GM19372 (cell line): ENCODE results near the gene DNAJB13.

Experiments used
- ATAC-seq: cut with Tn5 transposase; IDR thresholded peaks from one replicate; pipeline ENCODE4 v1.9.1; 2021; ENCODE audit warnings: mild to moderate bottlenecking, low read depth, moderate library complexity; ENCODE audit not compliant: unreplicated experiment

Gene DNAJB13

DNA sequence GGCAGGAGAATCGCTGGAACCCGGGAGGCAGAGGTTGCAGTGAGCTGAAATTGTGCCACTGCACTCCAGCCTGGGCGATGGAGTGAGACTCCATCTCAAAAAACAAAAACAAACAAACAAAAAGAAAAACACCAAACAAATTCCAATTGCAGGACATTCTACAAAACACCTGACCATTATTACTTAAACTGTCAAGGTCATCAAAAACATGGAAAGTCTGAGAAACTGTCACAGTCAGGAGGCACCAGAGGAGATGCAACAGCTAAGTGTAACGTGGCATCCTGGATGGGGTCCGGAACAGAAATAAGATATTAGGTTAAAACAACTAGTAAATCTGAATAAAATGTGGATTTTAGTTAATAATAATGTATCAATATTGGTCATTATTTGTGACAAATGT, 914 bp upstream of the DNAJB13 start:
- no peak for ATAC-seq

DNA sequence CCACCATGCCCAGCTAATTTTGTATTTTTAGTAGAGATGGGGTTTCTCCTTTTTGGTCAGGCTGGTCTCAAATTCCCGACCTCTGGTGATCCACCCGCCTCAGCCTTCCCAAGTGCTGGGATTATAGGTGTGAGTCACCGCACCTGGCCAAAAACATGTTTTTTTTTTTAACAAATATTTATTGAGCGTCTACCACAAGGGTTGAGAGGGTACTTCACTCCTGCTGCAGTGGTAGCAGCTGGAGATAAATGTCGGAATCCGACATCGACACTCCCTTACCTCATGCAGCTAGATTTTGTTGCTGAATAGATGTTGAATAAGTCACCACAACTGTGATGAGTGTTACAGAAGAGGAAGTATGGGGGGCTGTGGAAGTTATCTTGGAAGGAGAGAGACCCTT, 971 bp downstream of the DNAJB13 start:
- no peak for ATAC-seq

DNA sequence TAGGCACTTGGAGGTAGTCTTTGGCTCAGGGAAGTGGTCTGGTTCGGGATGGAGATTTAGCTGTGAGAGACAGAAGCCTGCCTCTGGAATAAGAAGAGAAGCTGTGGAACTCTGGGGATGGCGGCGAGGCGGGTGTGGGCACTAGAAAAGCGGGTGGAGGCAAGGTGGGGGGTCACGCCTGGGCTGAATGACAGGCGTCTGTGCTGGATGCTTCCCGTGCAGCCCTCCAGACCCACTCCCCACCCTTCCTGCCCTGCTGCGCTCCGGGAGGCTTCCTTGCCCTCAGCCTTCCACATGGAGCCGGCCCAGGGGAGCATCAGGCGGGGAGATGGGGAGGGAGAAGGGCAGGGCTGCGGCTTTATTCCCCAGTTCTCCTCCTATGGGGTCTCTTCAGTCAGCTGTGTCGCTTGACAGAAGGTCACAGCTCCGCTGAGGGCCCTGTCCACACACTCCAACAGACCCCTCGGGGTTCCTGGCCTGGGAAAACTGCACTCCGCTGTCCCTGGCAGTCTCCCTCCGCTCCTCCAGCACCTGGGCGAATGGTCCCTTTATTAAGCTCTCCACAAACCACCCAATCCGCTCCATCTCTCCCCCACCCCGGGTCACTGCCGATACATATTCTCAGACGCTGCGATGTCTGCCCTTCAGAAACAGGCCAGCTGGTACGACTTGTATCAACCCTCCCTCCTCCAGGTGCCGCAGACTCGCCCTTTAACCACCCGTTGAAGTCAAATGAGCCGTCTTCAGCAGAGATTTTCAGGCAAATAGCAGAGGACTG, 6.2 kb downstream of the DNAJB13 start:
- no peak for ATAC-seq

DNA sequence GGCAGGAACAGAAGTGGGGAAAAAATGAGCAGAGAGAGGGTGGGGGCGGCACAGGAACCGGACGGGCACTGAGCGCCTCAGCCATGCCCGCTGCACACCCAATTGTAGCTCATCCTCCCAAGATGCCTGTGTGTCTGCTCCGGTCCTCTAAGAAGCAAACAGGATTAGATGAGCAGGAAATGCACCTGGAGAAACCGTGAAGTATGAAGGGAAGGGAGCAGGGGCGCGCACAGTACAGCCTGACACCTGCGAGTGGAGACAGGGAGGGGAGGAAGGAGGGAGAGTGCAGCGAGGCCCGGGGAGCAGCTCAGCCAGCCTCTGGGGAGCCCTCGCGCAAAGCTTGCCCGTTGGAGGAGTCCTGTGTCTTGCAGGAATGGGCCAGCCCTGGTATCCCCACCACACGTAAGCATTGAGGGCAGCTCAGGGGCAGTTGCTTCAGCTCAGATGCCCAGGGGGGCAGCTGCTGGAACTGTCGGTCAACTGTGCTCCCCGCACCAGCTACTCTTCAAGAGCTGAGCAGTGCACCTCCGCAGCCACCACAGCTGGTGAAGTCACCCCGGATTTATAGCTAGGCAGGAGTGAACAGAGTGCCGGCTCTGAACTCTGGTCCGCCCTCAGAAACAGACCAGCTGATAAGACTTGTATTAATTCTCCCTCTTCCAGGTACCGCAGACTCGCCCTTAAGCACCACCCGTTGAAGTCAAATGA, 7.0 kb downstream of the DNAJB13 start:
- ATAC-seq = no peak

DNA sequence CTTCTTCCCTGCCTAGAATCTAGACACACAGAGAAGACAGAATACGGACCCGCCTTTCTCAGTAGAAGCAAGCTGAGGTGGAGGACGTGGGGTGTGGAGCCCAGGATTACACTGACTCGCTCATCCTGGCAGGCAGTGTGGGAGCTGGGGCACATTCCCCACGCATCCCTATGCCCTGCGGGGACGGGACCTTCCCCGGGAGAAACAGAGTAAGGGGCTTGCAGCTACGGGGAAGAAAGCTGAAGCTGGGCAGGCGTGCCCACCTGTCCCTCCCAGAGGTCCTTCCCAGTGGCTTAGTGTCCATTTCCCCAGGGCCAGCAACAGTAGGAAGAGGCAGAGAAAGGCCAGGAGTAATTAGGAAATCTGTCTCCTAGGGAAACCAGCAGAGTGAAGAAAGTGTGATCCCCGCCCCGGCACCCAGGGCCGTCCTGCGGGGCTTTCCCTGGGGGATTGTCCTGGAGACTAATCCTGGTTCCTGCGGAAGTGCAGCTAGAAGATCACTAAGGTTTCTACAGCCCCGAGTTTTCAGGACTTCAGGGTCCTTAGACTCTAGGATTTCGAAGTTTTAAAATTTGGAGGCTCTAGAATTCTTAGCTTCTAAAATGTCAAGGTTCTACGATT, 7.8 kb downstream of the DNAJB13 start:
- no peak for ATAC-seq

DNA sequence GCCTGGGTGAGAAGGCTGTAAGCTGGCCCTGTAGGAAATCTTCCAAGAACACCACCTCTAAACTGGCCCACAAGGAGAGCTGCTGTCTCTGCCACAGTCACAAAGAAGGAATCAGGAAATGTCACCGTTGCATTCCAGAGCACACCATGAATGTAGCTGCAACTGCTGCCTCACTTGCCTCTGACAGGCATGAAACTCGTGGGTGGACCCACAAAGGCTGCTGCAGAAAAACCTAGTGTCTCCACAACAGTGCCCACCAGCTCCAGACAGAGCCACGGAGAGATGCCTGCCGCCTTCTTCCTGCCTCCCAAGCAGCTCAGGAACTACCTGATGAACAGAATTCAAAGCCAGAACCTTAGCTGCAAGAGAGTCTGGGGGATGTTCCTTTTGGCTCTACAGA, 10.5 kb downstream of the DNAJB13 start:
- ATAC-seq = no peak

DNA sequence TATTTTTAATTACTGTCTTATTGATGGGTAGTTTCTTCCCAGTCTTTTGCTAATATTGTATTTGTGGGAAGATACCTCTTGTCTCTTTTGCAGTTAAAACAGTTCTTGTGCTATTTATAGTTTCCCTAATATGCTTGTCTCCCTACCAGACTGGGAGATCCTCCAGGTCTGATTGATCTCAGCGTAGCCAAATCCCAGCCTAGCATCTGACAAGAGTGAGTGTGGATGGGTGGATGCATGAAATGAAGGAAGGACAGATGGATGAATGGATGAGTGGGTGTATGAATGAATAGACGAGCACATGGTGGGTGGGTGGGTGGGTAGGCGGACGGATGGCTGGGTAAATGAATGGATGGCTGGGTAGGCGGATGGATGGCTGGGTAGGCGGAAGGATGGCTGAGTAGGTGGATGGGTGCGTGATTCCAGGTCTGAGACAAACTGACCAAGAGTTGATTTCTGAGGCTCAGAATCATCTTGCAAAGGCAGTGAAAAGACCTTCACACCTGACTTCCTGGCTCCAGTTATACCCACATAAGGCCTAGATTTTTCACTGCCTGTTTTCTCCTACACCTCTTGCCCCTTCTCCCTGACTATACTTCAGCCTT, 11.4 kb downstream of the DNAJB13 start:
- no peak for ATAC-seq

DNA sequence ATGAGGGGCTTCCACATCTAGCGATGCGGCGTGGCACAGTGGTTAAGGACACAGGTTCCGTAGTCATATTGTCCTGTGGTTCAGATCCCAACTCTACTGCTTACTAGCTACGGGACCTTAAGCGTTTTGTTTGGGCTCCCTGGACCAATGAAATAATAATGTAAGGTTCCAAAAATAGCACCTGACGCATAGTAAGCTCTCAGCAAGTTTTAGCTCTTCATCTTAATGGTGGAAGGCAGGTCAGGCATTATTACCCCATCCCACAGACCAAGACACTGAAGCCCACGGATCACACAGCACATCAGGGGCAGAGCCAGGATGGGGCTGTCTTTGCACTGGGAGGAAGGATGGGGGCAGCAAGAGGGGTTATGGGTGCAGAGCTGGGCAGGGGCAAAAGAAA, 13.0 kb downstream of the DNAJB13 start:
- ATAC-seq = no peak

DNA sequence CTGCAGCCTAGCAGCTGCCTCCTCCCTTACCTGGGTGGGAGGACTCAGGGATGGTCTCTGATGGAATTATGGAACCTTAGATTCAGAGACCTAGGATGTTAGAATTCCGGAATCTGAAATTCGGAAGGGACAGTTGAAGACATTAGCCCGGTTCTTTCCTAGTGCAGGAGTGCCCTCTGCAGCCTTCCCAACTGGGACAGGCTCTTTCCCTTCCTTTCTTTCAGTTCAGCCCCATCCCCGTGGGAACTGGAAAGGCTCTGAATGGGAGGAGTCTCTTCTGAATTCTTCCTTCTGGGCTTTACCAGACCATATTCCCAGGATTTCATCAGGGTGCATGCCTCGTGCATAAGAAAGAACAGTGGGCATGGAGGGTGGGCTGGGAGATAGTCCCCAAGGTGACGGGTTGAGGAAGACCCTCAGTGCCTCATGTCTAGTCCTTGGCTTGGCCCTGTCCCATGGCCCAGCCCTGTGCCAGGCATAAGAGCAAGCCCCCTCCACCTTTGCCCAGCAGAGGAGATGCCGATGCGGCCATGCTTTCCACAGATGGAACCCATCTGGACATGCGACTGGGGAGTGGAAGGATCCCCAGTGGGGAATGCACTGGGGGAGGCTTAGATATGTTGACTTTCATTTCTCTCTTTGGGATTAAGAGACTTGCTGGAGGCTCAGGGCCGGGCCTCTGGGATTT, 14.4 kb downstream of the DNAJB13 start:
- no peak for ATAC-seq

DNA sequence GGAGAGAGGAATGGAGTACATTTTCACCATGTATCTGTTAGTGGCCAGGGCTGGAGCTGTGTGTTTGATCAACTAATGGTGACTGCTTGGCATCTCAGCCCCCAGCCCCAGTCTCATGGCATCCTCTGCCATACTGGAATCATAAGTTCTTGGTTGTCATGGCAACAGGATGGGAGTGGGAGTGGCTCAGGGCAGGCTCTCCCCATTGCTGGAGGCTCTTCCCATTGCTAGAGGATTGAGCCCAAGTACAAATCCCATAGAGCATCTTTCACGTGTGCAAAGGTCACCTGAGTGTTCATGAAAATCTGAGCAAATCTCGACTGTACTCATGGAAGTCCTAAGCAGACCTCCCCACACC, 14.9 kb downstream of the DNAJB13 start:
- no peak for ATAC-seq

DNA sequence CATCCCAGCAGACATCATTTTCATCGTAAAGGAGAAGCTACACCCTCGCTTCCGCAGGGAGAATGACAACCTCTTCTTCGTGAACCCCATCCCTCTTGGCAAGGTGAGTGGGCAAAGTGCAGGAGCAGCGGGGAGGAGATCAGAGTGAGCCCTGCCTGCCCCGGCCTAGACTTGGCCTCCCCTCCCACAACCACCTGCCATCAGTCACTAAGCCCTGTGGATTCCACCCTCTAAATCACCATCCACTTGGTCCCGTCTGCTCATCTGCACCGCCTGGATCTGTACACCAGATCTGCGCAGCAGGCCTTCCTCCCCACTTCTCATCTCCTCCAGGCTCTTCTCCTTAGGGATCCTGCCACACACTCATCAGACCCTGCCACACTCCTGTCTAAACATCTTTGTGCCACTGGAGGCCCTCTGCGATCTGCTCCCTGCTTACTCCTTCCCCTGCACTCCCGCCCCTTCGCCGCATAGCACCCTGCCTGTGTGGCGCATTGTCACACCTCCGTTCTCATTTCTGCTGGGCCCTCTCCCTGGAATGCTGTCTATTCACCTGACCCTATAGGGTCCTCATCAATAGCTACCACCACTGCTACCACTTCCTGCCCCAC, 17.6 kb downstream of the DNAJB13 start:
- no peak for ATAC-seq

DNA sequence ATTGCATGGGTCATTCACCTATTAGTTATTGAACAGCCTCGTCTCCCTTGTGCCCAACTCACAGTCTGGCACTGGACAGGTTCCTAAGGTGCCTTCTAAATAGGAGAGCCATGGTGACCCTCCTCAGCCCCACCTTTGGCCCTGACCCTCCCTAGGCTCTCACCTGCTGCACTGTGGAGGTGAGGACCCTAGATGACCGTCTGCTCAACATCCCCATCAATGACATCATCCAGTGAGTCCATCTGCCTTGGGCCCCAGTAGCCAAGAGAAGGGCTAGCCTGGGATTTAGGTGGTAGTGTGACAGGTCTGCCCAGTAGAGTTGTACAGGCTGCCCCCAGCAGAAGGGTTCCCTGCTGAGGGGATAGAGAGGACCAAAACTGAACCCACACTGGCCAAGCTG, 18.3 kb downstream of the DNAJB13 start:
- ATAC-seq = no peak

DNA sequence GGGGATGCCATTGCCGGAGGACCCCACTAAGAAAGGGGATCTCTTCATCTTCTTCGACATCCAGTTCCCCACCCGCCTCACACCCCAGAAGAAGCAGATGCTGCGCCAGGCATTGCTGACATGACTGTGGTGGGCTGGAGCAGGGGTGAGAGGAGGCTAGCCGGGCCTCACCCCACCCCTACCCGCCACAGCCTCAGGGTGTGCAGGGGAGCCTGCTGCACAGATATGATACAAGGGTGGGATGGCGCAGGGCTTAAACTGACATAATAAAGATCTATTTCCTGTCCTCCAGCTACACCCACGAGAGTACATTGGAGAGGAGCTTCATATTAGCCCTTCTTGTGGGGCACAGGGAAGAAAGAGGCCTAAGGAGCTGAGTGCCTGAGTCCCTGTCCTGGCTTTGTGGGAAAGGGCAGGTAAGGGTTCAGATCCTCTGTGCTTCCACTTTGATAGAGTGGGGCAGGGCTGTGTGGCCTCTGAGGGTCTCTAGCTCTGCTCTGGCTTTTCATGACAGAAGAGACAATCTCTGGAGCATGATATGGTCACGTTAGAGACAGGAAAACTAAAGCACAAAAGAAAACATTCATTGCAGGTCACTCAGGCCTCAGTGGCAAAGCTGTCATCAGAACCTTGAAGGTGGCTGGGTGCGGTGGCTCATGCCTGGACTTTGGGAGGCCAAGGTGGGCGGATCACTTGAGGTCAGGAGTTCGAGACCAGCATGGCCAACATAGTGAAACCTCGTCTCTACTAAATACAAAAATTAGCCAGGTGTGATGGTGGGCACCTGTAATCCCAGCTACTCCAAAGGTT, 19.4 kb downstream of the DNAJB13 start:
- no peak for ATAC-seq

DNA sequence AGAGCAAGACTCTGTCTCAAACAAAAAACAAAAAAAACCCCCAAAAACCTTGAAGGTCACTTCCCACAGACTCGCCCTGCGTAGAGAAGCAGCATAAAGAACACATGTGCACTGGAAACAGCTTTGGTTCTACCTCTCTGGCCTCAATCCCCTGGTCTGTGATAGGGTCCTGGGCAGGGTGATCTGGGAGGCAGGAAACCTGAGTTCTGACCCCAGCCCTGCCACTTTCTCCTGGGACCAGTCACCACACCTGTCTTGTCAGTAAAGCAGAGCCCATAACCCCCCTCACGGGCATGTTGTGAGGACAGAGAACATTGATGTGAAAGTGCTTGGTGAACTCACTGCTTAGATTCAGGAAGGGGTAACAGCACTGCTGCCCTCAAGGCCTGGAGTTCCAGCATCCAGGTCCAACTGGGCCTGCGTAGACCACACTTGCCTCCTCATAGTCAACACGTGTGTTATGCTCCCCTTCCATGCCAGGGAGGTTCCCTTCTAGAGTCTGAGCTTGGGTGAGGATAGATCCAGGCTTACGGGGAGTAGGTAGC, 20.4 kb downstream of the DNAJB13 start:
- no peak for ATAC-seq

DNA sequence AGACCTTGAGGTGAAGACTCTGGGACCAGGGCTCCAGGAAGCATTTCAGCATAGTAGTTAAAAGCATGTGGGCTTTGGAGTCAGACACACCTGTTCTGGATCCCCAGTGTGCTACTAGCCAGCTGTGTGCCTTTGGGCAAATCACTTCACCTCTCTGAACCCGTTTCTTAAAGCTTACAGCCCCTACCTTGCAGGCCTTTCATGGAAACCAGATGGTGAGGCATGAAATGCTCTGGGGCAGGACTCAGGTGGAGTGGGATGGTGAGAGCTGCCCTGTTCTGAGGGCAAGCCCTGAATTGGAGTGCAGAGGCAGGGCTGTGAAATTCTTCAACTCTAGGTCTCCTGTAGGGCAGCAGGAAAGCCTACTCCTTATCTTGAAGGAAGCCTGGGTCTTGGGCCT, 21.4 kb downstream of the DNAJB13 start:
- no peak for ATAC-seq

DNA sequence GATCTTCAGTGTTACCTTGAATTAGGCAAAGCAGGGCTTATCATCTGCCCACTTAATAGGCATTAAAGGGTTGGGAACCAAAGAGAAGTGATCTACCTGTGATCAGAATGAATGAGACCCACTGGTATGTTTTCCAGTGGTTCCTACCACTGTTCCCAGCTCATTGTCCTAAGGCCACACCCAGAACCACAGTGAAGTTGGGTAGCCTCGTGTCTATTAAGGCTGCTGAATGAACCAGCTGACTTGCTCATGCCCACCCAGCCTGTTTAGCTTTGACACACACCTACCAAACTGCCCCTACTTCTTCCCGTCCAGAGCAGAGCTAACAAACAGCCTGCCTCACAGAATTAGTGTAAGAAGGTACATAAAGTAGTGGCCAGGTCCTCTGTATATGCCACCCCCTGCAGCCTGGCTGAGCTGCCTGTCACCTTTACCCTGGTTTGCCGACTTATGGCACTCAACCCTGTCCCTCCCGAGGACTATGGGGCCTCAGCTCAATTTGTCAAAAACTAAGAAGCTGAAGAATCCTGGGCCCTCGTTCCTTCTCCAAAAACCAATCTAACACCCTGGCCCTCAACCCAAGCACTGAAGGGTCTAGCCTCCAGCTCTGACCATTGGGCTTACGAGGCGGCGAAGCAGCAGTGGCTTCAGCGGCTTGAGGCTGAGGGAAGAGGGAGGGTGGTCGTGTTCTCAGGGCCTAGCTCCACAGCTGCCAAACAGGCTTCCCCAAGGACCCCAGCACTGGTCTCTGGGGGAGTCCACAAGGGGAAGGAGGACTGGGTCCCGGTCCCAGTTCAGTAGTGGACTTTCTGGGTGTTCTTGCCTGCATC, 22.0 kb downstream of the DNAJB13 start:
- no peak for ATAC-seq

DNA sequence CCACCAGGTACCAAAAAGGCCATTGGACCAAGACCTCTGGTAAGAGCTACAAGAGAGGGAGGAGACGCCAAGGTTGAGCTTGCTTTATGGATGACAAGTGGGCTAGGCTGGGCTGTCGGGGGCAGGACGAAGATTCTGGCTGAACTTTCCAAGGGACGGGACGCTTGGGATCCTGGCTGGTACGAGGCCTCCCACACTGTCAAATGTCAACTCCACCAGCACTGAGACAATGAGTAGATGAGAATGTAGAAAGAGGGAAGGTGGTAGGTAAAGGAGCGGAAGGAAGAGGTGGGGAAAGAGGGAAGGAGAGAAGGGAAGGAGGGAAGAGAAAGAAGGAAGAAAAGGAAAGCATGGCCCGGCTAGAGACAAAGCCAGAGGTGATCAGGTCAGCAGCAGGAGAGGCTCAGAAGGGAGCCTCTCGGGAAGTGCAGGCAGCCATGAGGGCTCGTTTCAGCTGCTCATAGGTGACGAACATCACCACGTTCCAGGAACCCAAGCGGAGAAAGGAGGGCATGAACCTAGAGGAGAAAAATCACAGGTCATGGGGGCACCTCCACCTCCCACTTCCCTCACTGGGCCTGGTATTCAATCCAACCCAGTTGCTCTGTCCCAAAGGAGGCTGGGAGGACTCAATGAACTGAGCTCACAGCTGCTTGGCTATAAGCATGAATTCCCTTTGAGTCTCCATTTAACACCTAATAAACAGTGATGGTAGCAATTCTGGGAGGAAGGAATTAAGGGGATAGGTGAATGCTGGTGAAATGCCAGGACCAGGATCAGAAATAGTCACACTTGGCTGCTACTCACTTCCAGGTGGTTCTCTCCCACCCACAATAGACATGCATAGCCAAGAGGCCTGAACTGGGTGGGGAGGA, 24.0 kb downstream of the DNAJB13 start:
- no peak for ATAC-seq

DNA sequence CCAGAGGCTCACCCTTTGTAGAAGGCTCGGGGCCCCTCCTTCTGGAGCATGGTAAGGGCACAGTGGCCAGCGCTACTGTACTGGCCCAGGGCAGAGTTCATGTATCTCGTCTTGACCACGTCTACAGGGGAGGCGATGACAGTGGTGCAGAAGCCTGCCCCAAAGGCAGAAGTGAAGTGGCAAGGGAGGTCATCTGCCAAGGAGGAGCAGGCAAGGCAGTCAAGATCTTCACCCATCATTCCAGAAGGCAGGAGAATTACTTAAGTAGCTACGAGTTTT, 24.6 kb downstream of the DNAJB13 start:
- no peak for ATAC-seq
